Natural killer cell treated with Interleukin-12 subunit alpha and Interleukin-12 subunit beta and Interleukin-15 and Interleukin-18, amount 100 ng/mL, for 72 hours (primary cell): ENCODE measurements around the gene ADH1C. TPM values are rescaled to one million over a fixed set of nuclear protein-coding genes. Genes with fewer than 3 reads are reported as not detected.

Source experiments
- ATAC-seq, 2 donors: fragments of 150-1000 bp; cut with Tn5 transposase in 1 of 2; sonication (Bioruptor Pico), chemical (Tn5 transposase) in 1 of 2; 2 replicates each; pipeline ENCODE4 v1.10.0; 2021
- DNase-seq: peaks from one replicate; pipeline ENCODE4 v3.0.0; 2022; ENCODE audit warnings: low spot score
- H3K27ac Mint-ChIP-seq, 2 donors: 1 replicate in 1 of 2; 2 replicates in 1 of 2; pipeline ENCODE4 v1.8.0; 2022; ENCODE audit warnings: mixed read lengths in 2 of 2, mild to moderate bottlenecking in 1 of 2, moderate library complexity in 1 of 2
- H3K27me3 Mint-ChIP-seq, 2 donors: 1 replicate in 1 of 2; 2 replicates in 1 of 2; pipeline ENCODE4 v1.8.0; 2022; ENCODE audit warnings: mixed read lengths in 2 of 2
- H3K36me3 Mint-ChIP-seq: one replicate; pipeline ENCODE4 v1.8.0; 2022; ENCODE audit warnings: mixed read lengths
- H3K4me1 Mint-ChIP-seq, 2 donors: 1 replicate in 1 of 2; 2 replicates in 1 of 2; pipeline ENCODE4 v1.8.0; 2022; ENCODE audit warnings: low read depth in 2 of 2, mixed read lengths in 2 of 2, mild to moderate bottlenecking in 1 of 2
- H3K4me3 Mint-ChIP-seq: one replicate; pipeline ENCODE4 v1.8.0; 2022; ENCODE audit warnings: mixed read lengths
- H3K9me3 Mint-ChIP-seq: 2 replicates; pipeline ENCODE4 v1.8.0; 2022; ENCODE audit warnings: mixed read lengths
- total RNA-seq, 2 donors: library from RNA; stranded (reverse); gene quantifications; one replicate each; pipeline ENCODE4 v1.2.3, GENCODE V29; 2022

Gene ADH1C
- total RNA-seq: not detected

DNA sequence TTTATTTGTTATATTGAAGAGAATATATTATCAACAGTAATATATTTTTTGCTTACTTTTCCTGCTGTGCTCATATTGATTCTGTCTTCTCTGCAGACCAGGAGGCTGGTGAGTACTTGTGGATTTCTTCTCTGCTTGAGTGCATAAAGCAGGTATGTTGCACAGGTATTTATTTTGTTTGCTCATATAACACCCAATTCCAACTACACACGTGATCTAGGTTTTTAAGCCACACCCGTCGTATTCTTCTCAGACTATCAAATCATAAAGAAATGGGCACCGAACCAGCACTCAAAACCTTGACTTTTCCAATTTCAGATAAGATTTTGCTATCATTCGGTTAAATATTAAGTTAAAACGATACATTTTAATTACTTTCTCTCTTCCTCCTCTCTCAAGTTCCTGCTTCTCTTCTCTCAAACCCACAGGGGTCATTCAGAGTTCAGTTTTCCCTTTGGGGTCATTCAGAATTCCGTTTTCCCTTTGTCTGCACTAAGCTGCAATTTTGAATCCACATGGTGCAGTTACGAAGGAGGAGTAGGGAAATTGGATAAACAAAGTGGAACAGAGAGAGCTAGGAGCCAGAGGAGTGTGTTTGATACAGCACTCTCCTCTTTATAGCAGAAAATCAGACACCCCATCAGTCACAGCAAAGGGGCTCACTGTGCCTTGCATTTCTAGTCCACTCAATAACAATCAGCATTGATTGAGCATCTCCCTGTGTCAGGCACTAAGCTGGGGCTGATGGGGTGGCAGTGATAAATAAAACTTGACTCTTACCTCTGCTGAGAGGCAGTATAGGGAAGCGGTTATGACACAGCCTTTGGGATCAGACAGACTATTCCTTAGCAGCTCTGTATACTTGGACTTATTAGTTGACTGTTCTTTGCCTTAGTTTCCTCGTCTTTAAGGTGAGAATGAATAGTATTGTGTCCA lies at the start of gene ADH1C:
ADH1C (minus strand) TSS at position 145 of the 936 bp plus-strand sequence; CDS start at position 74, 71 bp downstream.
- Mint-ChIP-seq H3K9me3 (peaks cover 12% of the 10 kb centered on the region), H3K4me1 (peaks cover 9 to 11% of the 10 kb centered on the region in 2 donors)
- no peak for ATAC-seq

DNA sequence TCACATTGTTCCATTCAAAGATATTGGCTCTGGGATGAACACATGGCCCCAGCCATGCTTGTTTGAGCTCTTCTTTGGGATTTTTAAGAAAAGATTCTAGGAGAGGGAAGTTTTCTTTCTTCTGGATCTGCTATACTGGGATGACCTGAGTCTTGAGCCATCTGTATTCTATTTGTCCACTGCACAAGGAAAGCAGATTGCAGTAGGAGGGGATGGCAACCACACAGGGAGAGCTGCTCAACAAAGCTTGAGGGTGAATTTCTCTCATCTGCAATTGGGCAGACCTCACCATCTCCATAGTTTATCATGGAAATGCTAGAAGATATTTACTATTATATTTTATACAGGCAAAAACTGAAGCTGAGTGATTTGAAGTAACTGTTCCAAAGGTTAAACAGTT lies 48.3 kb upstream of the ADH1C start:
- no peak overlapping the region for H3K27ac Mint-ChIP-seq
- peaks cover 0 to 29% of the 10 kb centered on the region in 2 donors for H3K27me3 Mint-ChIP-seq
- H3K9me3 Mint-ChIP-seq: no peaks in the 10 kb centered on the region
- DNase-seq: no peak
- H3K36me3 Mint-ChIP-seq: no peaks in the 10 kb centered on the region
- ATAC-seq: no peak
- peaks cover 21 to 22% of the 10 kb centered on the region in 2 donors for H3K4me1 Mint-ChIP-seq
- no peak overlapping the region for H3K4me3 Mint-ChIP-seq

More for the DNA sequence above, at the start of gene ADH1C:
- no peak for DNase-seq
- Mint-ChIP-seq H3K4me3 (no peak within 1 kb of the TSS), H3K27ac (no peak within 1 kb of the TSS), H3K27me3 (peaks cover 0 to 2% of the 10 kb centered on the region in 2 donors), H3K36me3 (no peaks in the 10 kb centered on the region)

DNA sequence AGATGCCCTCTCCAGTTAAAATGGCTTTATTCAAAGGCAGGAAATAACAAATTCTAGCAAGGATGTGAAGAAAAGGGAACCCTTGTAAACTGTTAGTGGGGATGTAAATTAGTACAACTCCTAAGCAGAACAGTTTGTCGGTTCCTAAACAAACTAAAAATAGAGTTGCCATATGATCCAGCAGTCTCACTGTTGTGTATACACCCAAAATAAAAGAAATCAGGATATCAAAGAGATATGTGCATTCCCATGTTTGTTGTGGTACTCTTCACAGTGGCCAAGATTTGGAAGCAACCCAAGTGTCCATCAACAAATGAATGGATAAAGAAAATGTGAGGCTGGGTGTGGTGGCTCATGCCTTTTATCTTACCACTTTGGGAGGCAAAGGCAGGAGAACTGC lies 46.5 kb upstream of the ADH1C start:
- Mint-ChIP-seq H3K36me3 (no peaks in the 10 kb centered on the region), H3K4me1 (peaks cover 6 to 7% of the 10 kb centered on the region in 2 donors), H3K27me3 (peaks cover 5 to 25% of the 10 kb centered on the region in 2 donors), H3K4me3 (no peak overlapping the region), H3K9me3 (no peaks in the 10 kb centered on the region), H3K27ac (no peak overlapping the region)
- ATAC-seq: no peak
- no peak for DNase-seq

DNA sequence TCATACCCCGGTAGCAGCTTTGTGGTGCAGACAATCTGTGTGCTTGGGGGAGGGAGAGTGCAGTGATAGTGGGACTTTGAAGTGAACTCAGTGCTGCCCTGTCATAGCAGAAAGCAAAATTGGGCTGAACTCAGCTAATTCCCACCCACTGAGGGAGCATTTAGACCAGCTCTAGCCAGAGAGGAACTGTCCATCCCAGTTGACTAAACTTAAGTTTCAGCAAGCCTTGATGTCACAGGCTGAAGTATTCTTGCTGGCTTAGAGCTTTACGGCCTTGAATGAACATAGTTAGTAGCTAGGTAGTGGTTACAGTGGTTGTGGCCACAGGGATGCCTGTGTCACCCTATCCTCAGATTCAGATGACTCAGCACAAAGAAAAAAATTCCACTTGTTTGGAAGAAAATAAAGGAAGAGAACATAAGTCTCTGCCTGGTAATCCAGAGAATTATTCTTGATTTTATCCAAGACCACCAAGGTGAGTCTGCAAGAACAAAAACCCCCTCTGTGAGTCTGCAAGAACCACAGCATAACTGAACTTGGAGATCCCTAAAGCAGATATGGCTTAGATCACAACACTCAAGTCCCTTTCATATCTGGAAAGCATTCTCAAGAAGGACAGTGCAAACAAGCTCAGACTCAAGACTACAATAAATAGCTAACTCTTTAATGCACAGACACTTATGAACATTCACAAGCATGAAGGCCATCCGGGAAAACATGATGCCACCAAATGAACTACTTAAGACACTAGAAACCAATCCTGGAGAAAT lies 43.2 kb upstream of the ADH1C start:
- Mint-ChIP-seq H3K27ac (no peak overlapping the region), H3K4me1 (no peaks in the 10 kb centered on the region), H3K27me3 (peaks cover 11 to 38% of the 10 kb centered on the region in 2 donors), H3K4me3 (no peak overlapping the region), H3K9me3 (no peaks in the 10 kb centered on the region), H3K36me3 (no peaks in the 10 kb centered on the region)
- no peak for DNase-seq
- no peak for ATAC-seq

DNA sequence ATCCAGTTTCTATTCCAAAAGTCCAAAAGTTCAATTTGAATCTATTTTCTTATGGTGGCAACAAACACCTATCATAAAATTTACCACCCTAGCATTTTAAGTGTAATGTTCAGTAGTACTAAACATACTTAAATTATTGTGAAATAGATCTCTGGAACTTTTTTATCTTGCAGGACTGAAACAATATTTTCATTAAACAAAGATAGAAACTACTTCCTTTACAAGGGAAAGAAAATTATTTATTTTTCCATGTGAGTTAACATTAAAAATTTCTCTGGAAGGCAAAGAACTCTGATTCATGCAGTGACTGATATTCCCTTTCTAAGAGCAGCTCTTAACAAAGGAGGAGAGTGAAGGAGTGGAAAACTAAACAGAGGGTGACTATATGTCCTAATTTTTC lies 42.4 kb upstream of the ADH1C start:
- Mint-ChIP-seq H3K4me1 (no peaks in the 10 kb centered on the region), H3K27ac (no peak overlapping the region), H3K4me3 (no peak overlapping the region), H3K27me3 (peaks cover 11 to 38% of the 10 kb centered on the region in 2 donors), H3K36me3 (no peaks in the 10 kb centered on the region), H3K9me3 (no peaks in the 10 kb centered on the region)
- no peak for ATAC-seq
- DNase-seq: no peak

DNA sequence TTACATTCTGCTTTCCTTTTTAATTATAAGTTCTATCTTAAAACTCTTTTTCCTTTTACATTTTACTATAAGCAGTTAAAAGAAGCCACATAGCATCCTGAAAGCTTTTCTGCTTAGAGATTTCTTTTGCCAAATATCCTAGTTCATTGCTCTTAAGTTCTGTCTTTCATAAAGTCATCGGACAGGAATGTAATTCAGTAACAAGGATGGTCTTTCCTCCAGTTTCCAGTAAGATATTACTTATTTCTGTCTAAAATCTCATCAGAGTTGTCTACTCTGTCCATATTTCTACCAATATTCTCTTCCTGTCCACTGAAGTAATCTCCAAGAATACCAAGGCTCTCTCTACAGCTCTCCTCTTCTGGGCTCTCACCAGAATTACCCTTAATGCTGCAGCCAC lies 37.5 kb upstream of the ADH1C start:
- no peak for ATAC-seq
- no peak overlapping the region for H3K4me3 Mint-ChIP-seq
- H3K27ac Mint-ChIP-seq: no peak overlapping the region
- H3K9me3 Mint-ChIP-seq: no peaks in the 10 kb centered on the region
- no peak for DNase-seq
- peaks cover 8 to 36% of the 10 kb centered on the region in 2 donors for H3K27me3 Mint-ChIP-seq
- H3K4me1 Mint-ChIP-seq: no peaks in the 10 kb centered on the region
- no peaks in the 10 kb centered on the region for H3K36me3 Mint-ChIP-seq

DNA sequence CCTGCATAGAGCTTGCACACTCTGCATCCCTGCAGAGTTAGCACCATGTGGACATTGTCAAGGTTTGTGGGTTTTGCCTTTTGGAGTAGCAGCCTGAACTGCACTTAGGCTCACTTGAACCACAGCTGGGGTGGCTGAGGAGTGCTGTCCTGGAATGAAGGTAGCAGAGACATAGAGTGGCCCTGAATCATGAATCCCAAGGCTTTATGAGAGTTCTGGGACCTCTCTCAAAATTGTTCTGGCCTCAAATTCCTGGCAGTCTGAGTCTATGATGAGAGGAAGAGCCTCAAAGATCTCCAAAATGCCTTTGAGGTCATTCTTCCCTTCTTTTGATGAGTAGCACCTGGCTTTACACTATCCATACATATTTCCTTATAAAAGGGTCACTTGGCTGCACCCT lies 37.1 kb upstream of the ADH1C start:
- no peak for ATAC-seq

DNA sequence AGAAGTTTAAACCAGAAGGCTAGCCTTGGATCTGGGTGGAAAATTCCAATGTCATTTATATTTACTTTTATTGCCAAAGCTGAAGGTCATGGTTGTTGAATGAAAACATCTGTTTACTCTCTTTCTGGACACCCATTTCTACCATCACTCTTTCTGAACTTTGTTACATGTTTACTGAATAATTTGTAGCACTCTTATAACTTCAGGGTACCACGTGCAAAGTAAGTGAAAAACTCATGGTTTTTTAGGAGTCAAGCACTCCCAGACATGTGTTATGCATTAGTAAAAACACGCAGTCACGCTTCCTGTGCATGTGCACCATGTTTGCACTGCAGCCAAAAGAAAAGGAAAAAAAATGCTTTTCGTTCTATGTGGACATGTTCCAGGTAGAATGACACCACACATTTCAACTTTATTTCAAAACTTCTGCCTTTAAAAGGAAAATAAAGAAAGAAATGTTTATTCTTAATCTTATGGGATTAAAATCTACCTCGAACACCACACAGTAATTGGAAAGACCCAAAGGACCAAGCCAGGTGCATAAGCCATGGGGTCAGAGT lies 31.4 kb upstream of the ADH1C start:
- Mint-ChIP-seq H3K9me3 (no peaks in the 10 kb centered on the region), H3K27ac (no peak overlapping the region), H3K4me1 (no peaks in the 10 kb centered on the region), H3K36me3 (no peaks in the 10 kb centered on the region), H3K4me3 (no peak overlapping the region), H3K27me3 (peaks cover 5 to 30% of the 10 kb centered on the region in 2 donors)
- ATAC-seq (no peak), DNase-seq (no peak)

More for the DNA sequence above, 37.1 kb upstream of the ADH1C start:
- Mint-ChIP-seq H3K9me3 (no peaks in the 10 kb centered on the region), H3K4me3 (no peak overlapping the region), H3K36me3 (no peaks in the 10 kb centered on the region), H3K4me1 (no peaks in the 10 kb centered on the region), H3K27me3 (peaks cover 8 to 38% of the 10 kb centered on the region in 2 donors), H3K27ac (no peak overlapping the region)
- no peak for DNase-seq

DNA sequence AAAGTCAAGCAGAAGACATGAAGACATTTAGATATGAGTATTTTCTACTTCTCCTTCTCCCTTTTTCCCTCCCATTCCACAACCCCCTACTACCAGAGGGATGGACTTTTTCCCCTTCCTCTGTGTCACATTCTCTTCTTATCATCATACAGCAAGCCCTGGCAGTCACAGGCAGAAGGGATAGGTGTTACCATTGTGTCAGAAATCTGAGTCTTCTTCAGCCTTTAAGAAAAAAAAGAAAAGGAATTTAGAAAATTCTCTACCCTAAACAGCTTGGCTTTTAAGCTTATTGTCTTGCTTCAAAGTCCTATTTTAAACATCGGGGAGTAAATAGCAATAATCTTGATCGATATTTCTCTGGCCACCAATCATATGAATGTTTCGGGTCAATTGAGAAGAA lies 30.9 kb upstream of the ADH1C start:
- no peak overlapping the region for H3K4me3 Mint-ChIP-seq
- H3K27ac Mint-ChIP-seq: no peak overlapping the region
- H3K27me3 Mint-ChIP-seq: peaks cover 5 to 25% of the 10 kb centered on the region in 2 donors
- peaks cover 3% of the 10 kb centered on the region for H3K9me3 Mint-ChIP-seq
- H3K4me1 Mint-ChIP-seq: no peaks in the 10 kb centered on the region
- H3K36me3 Mint-ChIP-seq: no peaks in the 10 kb centered on the region
- DNase-seq (no peak), ATAC-seq (no peak)

DNA sequence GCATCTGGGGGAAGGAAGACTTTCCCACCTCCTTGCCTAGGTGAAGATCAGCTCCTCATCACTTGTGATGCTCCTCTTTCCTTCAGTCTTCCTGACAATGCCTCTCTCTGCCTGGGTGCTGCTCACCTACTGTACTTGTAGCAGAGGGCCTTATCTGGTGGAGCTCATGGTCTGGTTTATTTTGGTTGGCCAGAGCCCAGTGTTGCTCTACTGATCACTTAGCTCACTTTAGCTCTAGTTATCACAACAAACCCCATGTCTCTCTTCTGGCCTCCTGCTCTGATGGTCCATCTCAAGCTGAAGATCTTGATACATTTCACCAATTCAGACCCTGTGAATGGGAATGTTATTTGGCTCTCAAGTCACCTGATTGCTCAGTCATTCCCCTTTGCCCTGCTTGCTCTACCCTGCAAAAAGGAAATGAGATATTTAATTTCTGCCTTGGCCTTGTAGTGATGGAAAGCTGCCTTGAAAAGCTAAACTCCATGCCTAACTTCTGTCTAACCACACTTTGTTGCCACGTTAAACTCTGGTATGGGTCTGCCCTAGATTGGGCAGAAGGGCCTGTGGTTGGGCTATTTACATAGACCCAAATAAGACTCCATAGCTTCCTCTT lies 30.3 kb upstream of the ADH1C start:
- no peak overlapping the region for H3K27ac Mint-ChIP-seq
- peaks cover 3% of the 10 kb centered on the region for H3K9me3 Mint-ChIP-seq
- H3K27me3 Mint-ChIP-seq: peaks cover 5 to 19% of the 10 kb centered on the region in 2 donors
- no peaks in the 10 kb centered on the region for H3K36me3 Mint-ChIP-seq
- ATAC-seq (peak in 1 of 2 donors; percentile 43), DNase-seq (no peak)
- H3K4me3 Mint-ChIP-seq: no peak overlapping the region
- H3K4me1 Mint-ChIP-seq: no peaks in the 10 kb centered on the region

DNA sequence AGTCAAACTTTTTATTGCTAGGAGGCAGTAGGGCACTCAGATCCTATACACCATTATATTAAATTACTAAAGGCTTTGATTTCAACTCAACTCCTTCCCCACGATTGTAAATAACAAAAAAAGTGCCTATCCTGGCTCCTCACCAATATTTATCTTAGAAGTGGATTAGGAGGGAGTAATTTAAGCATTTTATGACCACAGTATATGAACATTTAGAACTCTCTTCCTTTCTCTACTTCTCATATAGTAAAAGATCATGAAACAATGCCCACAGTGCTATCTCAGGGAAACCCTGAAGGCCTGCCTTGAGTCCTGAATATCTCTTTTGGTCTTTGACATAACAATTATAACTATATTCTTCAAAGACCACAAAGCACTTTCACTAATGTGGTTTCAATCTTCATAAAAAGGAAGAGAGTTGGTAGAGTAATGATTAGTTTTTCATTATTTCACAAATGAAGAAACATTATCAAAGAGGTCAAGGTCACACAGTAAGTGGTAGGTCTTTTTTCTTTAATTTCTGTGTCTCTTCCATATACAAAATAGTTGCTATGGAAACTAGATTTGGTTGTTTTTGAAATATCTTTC lies 29.1 kb upstream of the ADH1C start:
- no peak for ATAC-seq
- peaks cover 8 to 16% of the 10 kb centered on the region in 2 donors for H3K27me3 Mint-ChIP-seq
- no peak for DNase-seq

DNA sequence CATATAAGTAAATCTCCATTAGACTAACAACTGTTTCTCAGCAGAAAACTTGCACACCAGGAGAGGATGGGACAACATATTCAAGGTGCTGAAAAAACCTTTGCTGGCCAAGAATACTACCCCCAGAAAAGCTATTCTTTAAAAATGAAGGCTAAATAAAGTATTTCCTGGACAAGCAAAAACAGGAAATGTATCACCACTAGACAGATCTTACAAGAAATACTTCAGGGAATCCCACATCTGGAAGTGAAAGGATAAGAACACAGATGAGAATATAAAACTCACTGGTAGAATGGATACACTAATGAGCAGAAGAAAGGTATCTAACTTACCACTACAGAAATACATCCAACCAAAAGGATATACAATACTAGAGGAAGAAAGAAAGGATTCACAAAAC lies 27.0 kb upstream of the ADH1C start:
- no peak overlapping the region for H3K27ac Mint-ChIP-seq
- ATAC-seq: no peak
- H3K27me3 Mint-ChIP-seq: peaks cover 8 to 10% of the 10 kb centered on the region in 2 donors

More for the DNA sequence above, 29.1 kb upstream of the ADH1C start:
- H3K27ac Mint-ChIP-seq: no peak overlapping the region
- no peak overlapping the region for H3K4me3 Mint-ChIP-seq
- no peaks in the 10 kb centered on the region for H3K36me3 Mint-ChIP-seq
- H3K4me1 Mint-ChIP-seq: no peaks in the 10 kb centered on the region
- H3K9me3 Mint-ChIP-seq: peaks cover 3% of the 10 kb centered on the region

DNA sequence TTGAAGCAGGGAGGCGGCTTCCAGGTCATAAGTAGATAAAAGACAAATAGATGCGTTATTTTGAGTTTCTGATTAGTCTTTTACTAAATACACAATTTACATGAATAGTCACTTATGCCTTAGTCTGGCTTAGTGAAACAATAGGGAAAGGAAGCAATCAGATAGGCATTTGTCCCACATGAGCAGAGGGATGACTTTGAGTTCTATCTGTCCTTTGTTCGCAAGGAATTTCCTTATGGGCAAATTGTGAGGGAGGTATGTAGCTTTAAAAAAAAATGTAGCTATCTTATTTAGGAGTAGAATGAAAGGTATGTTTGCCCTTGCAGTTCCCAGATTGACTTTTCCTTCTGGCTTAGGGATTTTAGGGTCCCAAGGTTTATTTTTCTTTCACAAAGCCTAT lies 26.3 kb upstream of the ADH1C start:
- Mint-ChIP-seq H3K36me3 (no peaks in the 10 kb centered on the region), H3K27me3 (peaks cover 8 to 10% of the 10 kb centered on the region in 2 donors), H3K4me1 (no peaks in the 10 kb centered on the region), H3K9me3 (peaks cover 8% of the 10 kb centered on the region), H3K4me3 (no peak overlapping the region), H3K27ac (no peak overlapping the region)
- DNase-seq (no peak), ATAC-seq (no peak)

More for the DNA sequence above, 27.0 kb upstream of the ADH1C start:
- Mint-ChIP-seq H3K4me1 (no peaks in the 10 kb centered on the region), H3K9me3 (peaks cover 8% of the 10 kb centered on the region), H3K4me3 (no peak overlapping the region), H3K36me3 (no peaks in the 10 kb centered on the region)
- DNase-seq: no peak
